ENCODE results near the gene MYO10.

The MYO10 gene

GRCh38 chr5:16849775-16850174 lies 86.3 kb downstream of the MYO10 start:
- Histone ChIP-seq H3K79me2 (ENCODE audit: insufficient read depth, low read length) (no peaks in the 10 kb centered on the region), H3K27ac (ENCODE audit: low read length) (no peak overlapping the region), H3K36me3 (ENCODE audit: insufficient read depth, low read length) (no peaks in the 10 kb centered on the region), H3K4me2 (ENCODE audit: insufficient read depth, low read length) (no peak overlapping the region), H3K4me1 (ENCODE audit: insufficient read depth, low read length) (no peaks in the 10 kb centered on the region), H3K9me3 (ENCODE audit: insufficient read depth, low read length, severe bottlenecking) (no peaks in the 10 kb centered on the region), H4K20me1 (ENCODE audit: insufficient read depth, low read length) (no peaks in the 10 kb centered on the region), H3K4me3 (ENCODE audit: low read depth in 1 of 2, low read length in 2 of 2) (no peak overlapping the region), H2AFZ (ENCODE audit: low read depth, low read length) (no peak overlapping the region), H3K9ac (ENCODE audit: low read depth, low read length) (no peak overlapping the region), H3K27me3 (ENCODE audit: insufficient read depth, low read length, poor library complexity) (no peaks in the 10 kb centered on the region)
- DNase-seq (no peak), ATAC-seq (ENCODE audit: insufficient read depth, low read depth) (no peak)
- TF ChIP-seq CTCF (IDR thresholded peaks at IDR 0.05; ENCODE audit: borderline replicate concordance, extremely low read depth, low read length, poor library complexity, severe bottlenecking) (no peak), EZH2 (IDR thresholded peaks at IDR 0.05; ENCODE audit: borderline replicate concordance, low read depth, low read length, severe bottlenecking) (no peak)

GRCh38 chr5:16849181-16849580 lies 86.9 kb downstream of the MYO10 start:
- ATAC-seq (ENCODE audit: insufficient read depth, low read depth) (no peak), DNase-seq (no peak)
- Histone ChIP-seq H3K4me1 (ENCODE audit: insufficient read depth, low read length) (no peaks in the 10 kb centered on the region), H3K4me2 (ENCODE audit: insufficient read depth, low read length) (no peak overlapping the region), H3K9me3 (ENCODE audit: insufficient read depth, low read length, severe bottlenecking) (no peaks in the 10 kb centered on the region), H3K27me3 (ENCODE audit: insufficient read depth, low read length, poor library complexity) (no peaks in the 10 kb centered on the region), H2AFZ (ENCODE audit: low read depth, low read length) (no peak overlapping the region), H3K4me3 (ENCODE audit: low read depth in 1 of 2, low read length in 2 of 2) (no peak overlapping the region), H3K79me2 (ENCODE audit: insufficient read depth, low read length) (no peaks in the 10 kb centered on the region), H3K9ac (ENCODE audit: low read depth, low read length) (no peak overlapping the region), H4K20me1 (ENCODE audit: insufficient read depth, low read length) (no peaks in the 10 kb centered on the region), H3K36me3 (ENCODE audit: insufficient read depth, low read length) (no peaks in the 10 kb centered on the region), H3K27ac (ENCODE audit: low read length) (no peak overlapping the region)
- TF ChIP-seq EZH2 (IDR thresholded peaks at IDR 0.05; ENCODE audit: borderline replicate concordance, low read depth, low read length, severe bottlenecking): no peak
- no peak for TF ChIP-seq CTCF (IDR thresholded peaks at IDR 0.05; ENCODE audit: borderline replicate concordance, extremely low read depth, low read length, poor library complexity, severe bottlenecking)

GRCh38 chr5:16844952-16845351 lies 91.1 kb downstream of the MYO10 start:
- no peaks in the 10 kb centered on the region for H3K27me3 ChIP-seq (ENCODE audit: insufficient read depth, low read length, poor library complexity)
- ATAC-seq (ENCODE audit: insufficient read depth, low read depth) (no peak), DNase-seq (no peak)
- no peak overlapping the region for H3K4me3 ChIP-seq (ENCODE audit: low read depth in 1 of 2, low read length in 2 of 2)
- H3K9me3 ChIP-seq (ENCODE audit: insufficient read depth, low read length, severe bottlenecking): no peaks in the 10 kb centered on the region
- no peaks in the 10 kb centered on the region for H3K79me2 ChIP-seq (ENCODE audit: insufficient read depth, low read length)
- no peak overlapping the region for H3K27ac ChIP-seq (ENCODE audit: low read length)
- H3K4me2 ChIP-seq (ENCODE audit: insufficient read depth, low read length): no peak overlapping the region
- no peaks in the 10 kb centered on the region for H4K20me1 ChIP-seq (ENCODE audit: insufficient read depth, low read length)
- H3K36me3 ChIP-seq (ENCODE audit: insufficient read depth, low read length): no peaks in the 10 kb centered on the region
- H3K9ac ChIP-seq (ENCODE audit: low read depth, low read length): no peak overlapping the region
- H3K4me1 ChIP-seq (ENCODE audit: insufficient read depth, low read length): no peaks in the 10 kb centered on the region
- TF ChIP-seq CTCF (IDR thresholded peaks at IDR 0.05; ENCODE audit: borderline replicate concordance, extremely low read depth, low read length, poor library complexity, severe bottlenecking) (no peak), EZH2 (IDR thresholded peaks at IDR 0.05; ENCODE audit: borderline replicate concordance, low read depth, low read length, severe bottlenecking) (no peak)
- H2AFZ ChIP-seq (ENCODE audit: low read depth, low read length): no peak overlapping the region

GRCh38 chr5:16842896-16843295 lies 93.2 kb downstream of the MYO10 start:
- H3K27ac ChIP-seq (ENCODE audit: low read length): no peak overlapping the region
- no peaks in the 10 kb centered on the region for H3K27me3 ChIP-seq (ENCODE audit: insufficient read depth, low read length, poor library complexity)
- no peaks in the 10 kb centered on the region for H3K4me1 ChIP-seq (ENCODE audit: insufficient read depth, low read length)
- no peak for TF ChIP-seq EZH2 (IDR thresholded peaks at IDR 0.05; ENCODE audit: borderline replicate concordance, low read depth, low read length, severe bottlenecking)
- no peak for TF ChIP-seq CTCF (IDR thresholded peaks at IDR 0.05; ENCODE audit: borderline replicate concordance, extremely low read depth, low read length, poor library complexity, severe bottlenecking)
- H3K9ac ChIP-seq (ENCODE audit: low read depth, low read length): no peak overlapping the region
- no peaks in the 10 kb centered on the region for H4K20me1 ChIP-seq (ENCODE audit: insufficient read depth, low read length)
- H3K79me2 ChIP-seq (ENCODE audit: insufficient read depth, low read length): no peaks in the 10 kb centered on the region
- no peak for ATAC-seq (ENCODE audit: insufficient read depth, low read depth)
- no peak overlapping the region for H3K4me2 ChIP-seq (ENCODE audit: insufficient read depth, low read length)
- no peak overlapping the region for H3K4me3 ChIP-seq (ENCODE audit: low read depth in 1 of 2, low read length in 2 of 2)
- H2AFZ ChIP-seq (ENCODE audit: low read depth, low read length): no peak overlapping the region
- DNase-seq: no peak
- no peaks in the 10 kb centered on the region for H3K36me3 ChIP-seq (ENCODE audit: insufficient read depth, low read length)
- H3K9me3 ChIP-seq (ENCODE audit: insufficient read depth, low read length, severe bottlenecking): no peaks in the 10 kb centered on the region
